HFF-Myc (cell line): ENCODE results near the gene PLXNA4.

Source experiments
- DNase-seq: peaks from one replicate; pipeline ENCODE4 v3.0.0-alpha.2; 2011; ENCODE audit warnings: low read depth; ENCODE audit errors: extremely low read depth
- H3K4me3 ChIP-seq: replicated peaks from 2 replicates; pipeline ENCODE4 v1.5.1; 2011; ENCODE audit warnings: low read depth, mild to moderate bottlenecking, control low read depth, low read length
- CTCF ChIP-seq: IDR thresholded peaks from 2 replicates; pipeline ENCODE4 v1.5.1; 2012; ENCODE audit warnings: mild to moderate bottlenecking, low read depth, low read length, control low read depth; ENCODE audit errors: missing control alignments

The PLXNA4 gene

GRCh38 chr7:132083537-132084123 lies 492.6 kb downstream of the PLXNA4 start:
- no peak overlapping the region for H3K4me3 ChIP-seq

GRCh38 chr7:132083126-132083525 lies 493.1 kb downstream of the PLXNA4 start:
- H3K4me3 ChIP-seq, result no peak overlapping the region
- DNase-seq, result no peak
- no peak for TF ChIP-seq CTCF

More at GRCh38 chr7:132083537-132084123, 492.6 kb downstream of the PLXNA4 start:
- DNase-seq, result no peak
- TF ChIP-seq CTCF, result no peak

- H3K4me3 ChIP-seq, result no peak overlapping the region
- DNase-seq, result no peak
Measured at GRCh38 chr7:132082394-132082793, 493.9 kb downstream of the PLXNA4 start.

GRCh38 chr7:132081686-132082085 lies 494.6 kb downstream of the PLXNA4 start:
- TF ChIP-seq CTCF, result no peak
- DNase-seq, result no peak
- no peak overlapping the region for H3K4me3 ChIP-seq

More at GRCh38 chr7:132082394-132082793, 493.9 kb downstream of the PLXNA4 start:
- TF ChIP-seq CTCF, result no peak

GRCh38 chr7:132080967-132081668 lies 495.2 kb downstream of the PLXNA4 start:
- DNase-seq, result no peak
- no peak overlapping the region for H3K4me3 ChIP-seq
- no peak for TF ChIP-seq CTCF

DNA sequence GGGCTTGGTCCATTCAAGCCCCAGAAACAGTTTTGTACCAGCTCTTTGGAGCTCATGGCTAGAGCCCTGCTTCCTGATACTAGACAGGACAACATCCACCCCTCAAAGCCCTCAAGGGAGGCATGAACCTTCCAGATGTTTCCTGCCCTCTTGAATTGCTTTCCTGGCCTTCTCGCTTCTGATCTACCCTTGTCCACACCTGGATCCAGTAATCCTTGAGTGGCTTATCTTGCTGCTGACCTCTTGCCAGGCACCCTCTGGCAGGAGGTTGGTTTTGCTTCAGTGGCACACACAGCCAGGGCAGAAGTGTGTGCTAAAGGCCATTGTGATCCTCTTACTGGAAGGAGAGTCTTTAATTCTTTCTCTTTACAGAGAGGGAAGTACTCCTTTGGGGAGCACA lies 495.8 kb downstream of the PLXNA4 start:
- no peak for DNase-seq
- H3K4me3 ChIP-seq, result no peak overlapping the region
- TF ChIP-seq CTCF, result no peak
